ENCODE results near the gene KLHL10.

- TF ChIP-seq, protein P1, sequence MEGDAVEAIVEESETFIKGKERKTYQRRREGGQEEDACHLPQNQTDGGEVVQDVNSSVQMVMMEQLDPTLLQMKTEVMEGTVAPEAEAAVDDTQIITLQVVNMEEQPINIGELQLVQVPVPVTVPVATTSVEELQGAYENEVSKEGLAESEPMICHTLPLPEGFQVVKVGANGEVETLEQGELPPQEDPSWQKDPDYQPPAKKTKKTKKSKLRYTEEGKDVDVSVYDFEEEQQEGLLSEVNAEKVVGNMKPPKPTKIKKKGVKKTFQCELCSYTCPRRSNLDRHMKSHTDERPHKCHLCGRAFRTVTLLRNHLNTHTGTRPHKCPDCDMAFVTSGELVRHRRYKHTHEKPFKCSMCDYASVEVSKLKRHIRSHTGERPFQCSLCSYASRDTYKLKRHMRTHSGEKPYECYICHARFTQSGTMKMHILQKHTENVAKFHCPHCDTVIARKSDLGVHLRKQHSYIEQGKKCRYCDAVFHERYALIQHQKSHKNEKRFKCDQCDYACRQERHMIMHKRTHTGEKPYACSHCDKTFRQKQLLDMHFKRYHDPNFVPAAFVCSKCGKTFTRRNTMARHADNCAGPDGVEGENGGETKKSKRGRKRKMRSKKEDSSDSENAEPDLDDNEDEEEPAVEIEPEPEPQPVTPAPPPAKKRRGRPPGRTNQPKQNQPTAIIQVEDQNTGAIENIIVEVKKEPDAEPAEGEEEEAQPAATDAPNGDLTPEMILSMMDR (IDR thresholded peaks at IDR 0.05), result no peak
- TF ChIP-seq EP300 (IDR thresholded peaks at IDR 0.05), result no peak
Observed at GRCh38 chr17:41792845-41793783, 44.5 kb upstream of the KLHL10 start.

All from ovary (tissue), 3 donors.